Subcutaneous adipose tissue (tissue), 4 donors: Measurements from ENCODE around the gene TINAG. TPM values are rescaled to one million over a fixed set of nuclear protein-coding genes. Genes with fewer than 3 reads are reported as not detected.

ENCODE experiments used
- CTCF ChIP-seq: fragments of 450-650 bp; IDR thresholded peaks from one replicate; pipeline ENCODE4 v1.5.1; 2016; ENCODE audit warnings: low read depth, mild to moderate bottlenecking, control low read depth, antibody characterized with exemption, moderate library complexity
- total RNA-seq, 4 donors: library from RNA; depleted of rRNA; stranded (reverse); fragments of >200 nt; gene quantifications; one replicate each; pipeline ENCODE4 v1.1.0, GENCODE V29; 2016

Gene TINAG
- total RNA-seq, 4 donors from 2014 or later = not detected

- TF ChIP-seq CTCF = no peak
Observed at GRCh38 chr6:54419885-54420284, 111.6 kb downstream of the TINAG start.

- no peak for TF ChIP-seq CTCF
Observed at GRCh38 chr6:54426995-54427394, 118.8 kb downstream of the TINAG start.

- no peak for TF ChIP-seq CTCF
Observed at GRCh38 chr6:54427396-54427937, 119.2 kb downstream of the TINAG start.

GRCh38 chr6:54428431-54428830, 120.2 kb downstream of the TINAG start:
- no peak for TF ChIP-seq CTCF

- no peak for TF ChIP-seq CTCF
Observed at GRCh38 chr6:54431466-54431865, 123.2 kb downstream of the TINAG start.

Other genes with a start within 250 kb of the TINAG start
- gene MLIP, start 197.0 kb upstream of the TINAG start, total RNA-seq = 10 to 100 TPM in 1 of 4 donors, 1 to 10 TPM in 2, under 1 TPM in 1; 0.51 to 10.1 (median 4.6) TPM